Lung (tissue), 12 donors: ENCODE results near the gene KLK12. TPM values are rescaled to one million over a fixed set of nuclear protein-coding genes. Genes with fewer than 3 reads are reported as not detected.

Source experiments
- ATAC-seq: fragments of 200-7000 bp; cut with Tn5 transposase; one replicate; pipeline ENCODE4 v1.9.1; 2020; ENCODE audit warnings: moderate number of reproducible peaks; ENCODE audit not compliant: insufficient read depth, low FRiP score
- DNase-seq, 3 donors: peaks; one replicate each; pipeline ENCODE4 v3.0.0-alpha.2; 2013 to 2017
- H3K27ac ChIP-seq, 2 donors: one replicate each; pipeline ENCODE4 v1.5.1; 2013; ENCODE audit warnings: mild to moderate bottlenecking in 2 of 2, moderate library complexity in 2 of 2, control low read depth in 1 of 2, inconsistent platforms in 1 of 2, low read depth in 1 of 2, low read length in 1 of 2
- H3K27me3 ChIP-seq, 3 donors: one replicate each; pipeline ENCODE4 v1.5.1; 2013; ENCODE audit warnings: low read length in 2 of 3; ENCODE audit not compliant: control insufficient read depth in 3 of 3, insufficient read depth in 3 of 3
- H3K36me3 ChIP-seq, 4 donors: one replicate each; pipeline ENCODE4 v1.5.1; 2013; ENCODE audit warnings: low read length in 4 of 4, mild to moderate bottlenecking in 1 of 4, moderate library complexity in 1 of 4; ENCODE audit not compliant: control insufficient read depth in 4 of 4, insufficient read depth in 4 of 4
- H3K4me1 ChIP-seq, 5 donors: one replicate each; pipeline ENCODE4 v1.5.1; 2013; ENCODE audit warnings: low read length in 5 of 5, mild to moderate bottlenecking in 2 of 5, moderate library complexity in 1 of 5; ENCODE audit not compliant: control insufficient read depth in 5 of 5, insufficient read depth in 5 of 5
- H3K4me3 ChIP-seq: one replicate; pipeline ENCODE4 v1.5.1; 2013; ENCODE audit warnings: mild to moderate bottlenecking, control low read depth, moderate library complexity
- H3K9ac ChIP-seq, 2 donors: one replicate each; pipeline ENCODE4 v1.5.1; 2013; ENCODE audit warnings: low read length in 2 of 2, control low read depth in 1 of 2; ENCODE audit not compliant: insufficient read depth in 1 of 2
- H3K9me3 ChIP-seq, 4 donors: one replicate each; pipeline ENCODE4 v1.5.1; 2013; ENCODE audit warnings: low read length in 3 of 4, mild to moderate bottlenecking in 1 of 4, moderate library complexity in 1 of 4; ENCODE audit not compliant: control insufficient read depth in 4 of 4, insufficient read depth in 3 of 4
- CTCF ChIP-seq: IDR thresholded peaks from 2 replicates; pipeline ENCODE4 v1.5.1; 2012; ENCODE audit warnings: mild to moderate bottlenecking; ENCODE audit errors: control extremely low read depth, extremely low read depth
- WGBS, 2 donors: extraction: QIAGEN DNeasy Blood & Tissue Kit; methylation state at CpG; one replicate each; pipeline ENCODE4 v1.1.7; 2013; 5-methylcytosine and 5-hydroxymethylcytosine counted together
- polyA plus RNA-seq, 2 donors: library from polyadenylated mRNA; stranded (reverse); fragments of 200-250 nt; gene quantifications; one replicate each; pipeline ENCODE4 v1.2.1, GENCODE V29; 2013
- total RNA-seq, 2 donors: library from RNA; depleted of rRNA in 1 of 2; stranded (reverse); fragments of >200 nt in 1 of 2; gene quantifications; one replicate each; pipeline ENCODE4 v1.2.1, GENCODE V29; 2014 to 2021
- donor health status: control.
- donor health status: control.
- donor health status: Bipolar disorder and iron deficiency.
- donor health status: healthy.
- donor health status: DM: yes; HTN: yes; CAD: no.

The KLK12 gene
- total and polyA plus RNA-seq, 4 donors = 1.9 to 14.4 (median 8.4) TPM

- Histone ChIP-seq H3K9me3 (peaks cover 0 to 6% (median 0%) of the 10 kb centered on the region in 4 donors), H3K4me1 (peaks cover 0 to 10% (median 0%) of the 10 kb centered on the region in 5 donors), H3K4me3 (no peak within 1 kb of the TSS), H3K9ac (no peak within 1 kb of the TSS), H3K27me3 (peaks cover 2 to 40% (median 36%) of the 10 kb centered on the region in 3 donors), H3K27ac (no peak within 1 kb of the TSS), H3K36me3 (no peaks in the 10 kb centered on the region)
- 3 to 6% methylated on average over 9 to 14 of the region's 14 CpGs for WGBS, 2 donors
- DNase-seq (no peak), ATAC-seq (no peak)
- no peak for TF ChIP-seq CTCF
These were observed 15.3 kb downstream of the KLK12 start, which contains the start of gene KLK10 for GRCh38 chr19:51019544-51019925. TSS of gene KLK10 (minus strand) at chr19:51019709. CDS start at chr19:51019130, 579 bp downstream.

- H3K4me3 ChIP-seq = no peak overlapping the region
- 1 to 3% methylated on average over 64 to 68 of the region's 68 CpGs for WGBS, 2 donors
- DNase-seq = peak; percentile 11 to 44 (median 11)
- H3K9me3 ChIP-seq = peaks cover 0 to 6% (median 0%) of the 10 kb centered on the region in 4 donors
- H3K4me1 ChIP-seq = peaks cover 0 to 10% (median 0%) of the 10 kb centered on the region in 5 donors
- H3K27me3 ChIP-seq = peaks cover 2 to 41% (median 36%) of the 10 kb centered on the region in 3 donors
- no peak overlapping the region for H3K9ac ChIP-seq
- TF ChIP-seq CTCF = no peak
- H3K36me3 ChIP-seq = no peaks in the 10 kb centered on the region
- H3K27ac ChIP-seq = no peak overlapping the region
- peak; percentile 49 for ATAC-seq
These were observed 15.9 kb downstream of the KLK12 start for GRCh38 chr19:51018745-51019543.

- Histone ChIP-seq H3K9ac (no peak overlapping the region), H3K4me3 (no peak overlapping the region), H3K36me3 (no peaks in the 10 kb centered on the region), H3K27me3 (peaks cover 2 to 53% (median 36%) of the 10 kb centered on the region in 3 donors), H3K4me1 (peaks cover 0 to 10% (median 0%) of the 10 kb centered on the region in 5 donors), H3K9me3 (peaks cover 0 to 3% (median 0%) of the 10 kb centered on the region in 4 donors), H3K27ac (no peak overlapping the region)
- peak; percentile 38 for ATAC-seq
- TF ChIP-seq CTCF = no peak
- peak; percentile 37 to 48 (median 43) for DNase-seq
- 2% methylated on average over 67 to 68 of the region's 68 CpGs for WGBS, 2 donors
These were observed 17.8 kb downstream of the KLK12 start for GRCh38 chr19:51016798-51017683.
